Loucy (cell line): ENCODE data around the gene CLIC6.

ENCODE experiments used
- EZH2phosphoT487 ChIP-seq: fragments of 200-600 bp; IDR thresholded peaks from 2 replicates; pipeline ENCODE4 v1.6.1; 2018; ENCODE audit warnings: antibody characterized with exemption, mild to moderate bottlenecking, moderate library complexity, borderline replicate concordance
- TF ChIP-seq, protein P1 (sequence below): fragments of 200-600 bp; sonication (generic); conservative IDR thresholded peaks from 2 replicates; pipeline ENCODE4 v1.5.1; 2014; ENCODE audit warnings: mild to moderate bottlenecking, antibody characterized with exemption, low read length

DNA sequence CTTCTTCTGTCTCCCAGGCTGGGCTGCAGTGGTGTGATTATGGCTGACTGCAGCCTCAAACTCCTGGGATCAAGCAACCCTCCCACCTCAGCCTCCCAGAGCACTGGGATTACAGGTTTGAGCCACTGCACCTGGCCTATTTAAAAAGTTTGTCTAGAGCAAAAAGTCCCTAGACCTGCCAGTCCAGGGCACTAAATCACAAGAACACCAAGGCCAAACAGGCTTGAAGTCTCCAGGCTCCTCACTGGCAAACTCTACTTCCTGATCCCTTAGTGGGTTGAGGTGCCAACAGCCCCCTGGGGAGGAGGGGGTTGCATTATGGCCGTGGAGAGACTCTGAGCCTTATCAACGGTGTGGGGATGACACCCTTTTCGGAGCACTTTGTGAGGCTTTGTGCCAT, 76.0 kb downstream of the CLIC6 start:
- TF ChIP-seq, protein P1, sequence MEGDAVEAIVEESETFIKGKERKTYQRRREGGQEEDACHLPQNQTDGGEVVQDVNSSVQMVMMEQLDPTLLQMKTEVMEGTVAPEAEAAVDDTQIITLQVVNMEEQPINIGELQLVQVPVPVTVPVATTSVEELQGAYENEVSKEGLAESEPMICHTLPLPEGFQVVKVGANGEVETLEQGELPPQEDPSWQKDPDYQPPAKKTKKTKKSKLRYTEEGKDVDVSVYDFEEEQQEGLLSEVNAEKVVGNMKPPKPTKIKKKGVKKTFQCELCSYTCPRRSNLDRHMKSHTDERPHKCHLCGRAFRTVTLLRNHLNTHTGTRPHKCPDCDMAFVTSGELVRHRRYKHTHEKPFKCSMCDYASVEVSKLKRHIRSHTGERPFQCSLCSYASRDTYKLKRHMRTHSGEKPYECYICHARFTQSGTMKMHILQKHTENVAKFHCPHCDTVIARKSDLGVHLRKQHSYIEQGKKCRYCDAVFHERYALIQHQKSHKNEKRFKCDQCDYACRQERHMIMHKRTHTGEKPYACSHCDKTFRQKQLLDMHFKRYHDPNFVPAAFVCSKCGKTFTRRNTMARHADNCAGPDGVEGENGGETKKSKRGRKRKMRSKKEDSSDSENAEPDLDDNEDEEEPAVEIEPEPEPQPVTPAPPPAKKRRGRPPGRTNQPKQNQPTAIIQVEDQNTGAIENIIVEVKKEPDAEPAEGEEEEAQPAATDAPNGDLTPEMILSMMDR: no peak
- TF ChIP-seq EZH2phosphoT487: no peak
